ENCODE data around the gene PNMA8C. TPM values are rescaled to one million over a fixed set of nuclear protein-coding genes. Genes with fewer than 3 reads are reported as not detected.
A peak's percentile ranks its signal among the peaks of the same experiment; 100 is the strongest.

The PNMA8C gene
- total RNA-seq, 1 donor, result 0.36 TPM

DNA sequence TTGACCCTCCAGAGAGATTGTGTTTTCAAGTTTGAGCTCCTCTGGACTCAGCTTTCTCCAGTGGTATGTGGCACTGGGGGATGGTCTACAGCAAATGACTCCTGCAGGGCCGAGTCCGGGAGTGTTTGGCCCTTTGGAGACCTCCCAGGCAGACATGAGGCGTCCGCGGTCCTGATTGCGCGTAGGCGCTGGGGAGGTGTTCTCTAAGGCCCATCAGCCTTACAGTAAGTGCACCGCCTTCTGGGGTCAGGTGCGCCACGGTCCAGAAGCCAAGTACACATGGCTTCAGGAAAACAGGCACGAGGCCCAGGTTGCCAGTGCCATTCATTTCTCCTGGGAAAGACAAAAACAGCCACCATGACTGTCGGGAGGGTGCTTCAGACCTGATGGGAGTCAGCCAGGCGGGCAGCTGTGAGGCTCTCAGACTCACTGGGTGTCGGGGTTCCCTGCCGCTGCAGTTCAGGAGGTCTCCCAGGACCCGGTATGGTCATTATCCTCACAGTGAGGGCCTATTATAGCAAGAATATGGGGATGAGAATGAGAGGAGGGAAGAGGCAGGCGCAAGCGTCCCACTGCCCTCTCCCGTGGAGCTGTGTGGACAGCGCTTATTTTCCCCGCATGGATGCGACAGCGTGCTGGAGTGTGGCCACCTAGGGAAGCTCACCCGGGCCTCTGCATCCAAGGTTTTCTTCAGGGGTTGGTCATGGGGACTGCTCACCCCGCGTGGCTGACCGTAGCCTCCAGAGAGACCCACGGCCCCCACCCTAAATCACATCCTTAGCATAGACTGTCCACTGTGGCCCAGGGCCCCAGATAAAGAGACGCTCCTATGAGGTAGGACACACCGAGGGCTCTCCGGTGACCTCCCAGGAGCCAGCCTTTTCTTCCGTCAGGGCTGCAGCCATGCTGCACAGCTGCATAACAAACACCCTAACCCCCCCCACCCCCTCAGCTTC lies 37.2 kb downstream of the PNMA8C start:
- Histone ChIP-seq H2AFZ (ENCODE audit: low read length) (no peak overlapping the region), H3K4me2 (ENCODE audit: insufficient read depth, low read length) (peak overlapping the region; percentile 64), H3K9me3 (ENCODE audit: low read depth, low read length) (no peaks in the 10 kb centered on the region), H3K27ac (ENCODE audit: low read depth, low read length) (no peak overlapping the region), H3K4me1 (ENCODE audit: insufficient read depth, low read length) (peaks cover 14% of the 10 kb centered on the region), H4K20me1 (ENCODE audit: insufficient read depth, low read length) (peaks cover 5% of the 10 kb centered on the region), H3K36me3 (ENCODE audit: insufficient read depth, low read length) (peaks cover 34% of the 10 kb centered on the region), H3K4me3 (ENCODE audit: insufficient read depth, low read length) (no peak overlapping the region), H3K79me2 (ENCODE audit: insufficient read depth, low read length) (no peaks in the 10 kb centered on the region), H3K27me3 (ENCODE audit: insufficient read depth, low read length) (no peaks in the 10 kb centered on the region)
- TF ChIP-seq, protein P1, sequence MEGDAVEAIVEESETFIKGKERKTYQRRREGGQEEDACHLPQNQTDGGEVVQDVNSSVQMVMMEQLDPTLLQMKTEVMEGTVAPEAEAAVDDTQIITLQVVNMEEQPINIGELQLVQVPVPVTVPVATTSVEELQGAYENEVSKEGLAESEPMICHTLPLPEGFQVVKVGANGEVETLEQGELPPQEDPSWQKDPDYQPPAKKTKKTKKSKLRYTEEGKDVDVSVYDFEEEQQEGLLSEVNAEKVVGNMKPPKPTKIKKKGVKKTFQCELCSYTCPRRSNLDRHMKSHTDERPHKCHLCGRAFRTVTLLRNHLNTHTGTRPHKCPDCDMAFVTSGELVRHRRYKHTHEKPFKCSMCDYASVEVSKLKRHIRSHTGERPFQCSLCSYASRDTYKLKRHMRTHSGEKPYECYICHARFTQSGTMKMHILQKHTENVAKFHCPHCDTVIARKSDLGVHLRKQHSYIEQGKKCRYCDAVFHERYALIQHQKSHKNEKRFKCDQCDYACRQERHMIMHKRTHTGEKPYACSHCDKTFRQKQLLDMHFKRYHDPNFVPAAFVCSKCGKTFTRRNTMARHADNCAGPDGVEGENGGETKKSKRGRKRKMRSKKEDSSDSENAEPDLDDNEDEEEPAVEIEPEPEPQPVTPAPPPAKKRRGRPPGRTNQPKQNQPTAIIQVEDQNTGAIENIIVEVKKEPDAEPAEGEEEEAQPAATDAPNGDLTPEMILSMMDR (IDR thresholded peaks at IDR 0.05; ENCODE audit: extremely low read depth, low read depth, low read length), result no peak
- DNase-seq (ENCODE audit: insufficient read length, low spot score, missing footprints), result no peak

DNA sequence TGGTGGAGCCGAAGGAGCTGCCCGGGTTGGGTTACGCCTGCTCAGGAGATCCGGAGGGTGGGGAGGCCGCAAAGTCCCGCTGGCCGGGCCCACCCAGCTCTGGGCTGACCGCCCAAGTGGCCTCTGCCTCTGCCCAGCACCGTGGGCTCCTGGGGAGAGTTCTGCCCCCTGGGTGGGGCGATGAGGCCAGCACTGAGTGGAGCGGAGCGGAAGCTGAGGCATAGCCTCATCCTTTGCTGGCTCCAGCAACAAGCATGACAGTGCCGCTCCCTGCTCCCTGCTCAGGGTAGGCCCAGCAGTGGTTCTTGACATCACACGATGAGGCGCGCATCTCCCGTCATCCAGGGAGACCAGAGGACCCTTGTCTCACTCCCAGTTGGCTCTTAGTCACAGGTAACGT lies 37.9 kb downstream of the PNMA8C start:
- H4K20me1 ChIP-seq (ENCODE audit: insufficient read depth, low read length), result peaks cover 5% of the 10 kb centered on the region
- H3K4me1 ChIP-seq (ENCODE audit: insufficient read depth, low read length), result peaks cover 14% of the 10 kb centered on the region
- TF ChIP-seq, protein P1 (IDR thresholded peaks at IDR 0.05; ENCODE audit: extremely low read depth, low read depth, low read length), result no peak
- H3K9me3 ChIP-seq (ENCODE audit: low read depth, low read length), result no peaks in the 10 kb centered on the region
- DNase-seq (ENCODE audit: insufficient read length, low spot score, missing footprints), result no peak
- H3K79me2 ChIP-seq (ENCODE audit: insufficient read depth, low read length), result no peaks in the 10 kb centered on the region
- no peaks in the 10 kb centered on the region for H3K27me3 ChIP-seq (ENCODE audit: insufficient read depth, low read length)
- H3K4me3 ChIP-seq (ENCODE audit: insufficient read depth, low read length), result no peak overlapping the region
- no peak overlapping the region for H3K27ac ChIP-seq (ENCODE audit: low read depth, low read length)
- H3K36me3 ChIP-seq (ENCODE audit: insufficient read depth, low read length), result peaks cover 34% of the 10 kb centered on the region
- H3K4me2 ChIP-seq (ENCODE audit: insufficient read depth, low read length), result no peak overlapping the region
- H2AFZ ChIP-seq (ENCODE audit: low read length), result no peak overlapping the region

DNA sequence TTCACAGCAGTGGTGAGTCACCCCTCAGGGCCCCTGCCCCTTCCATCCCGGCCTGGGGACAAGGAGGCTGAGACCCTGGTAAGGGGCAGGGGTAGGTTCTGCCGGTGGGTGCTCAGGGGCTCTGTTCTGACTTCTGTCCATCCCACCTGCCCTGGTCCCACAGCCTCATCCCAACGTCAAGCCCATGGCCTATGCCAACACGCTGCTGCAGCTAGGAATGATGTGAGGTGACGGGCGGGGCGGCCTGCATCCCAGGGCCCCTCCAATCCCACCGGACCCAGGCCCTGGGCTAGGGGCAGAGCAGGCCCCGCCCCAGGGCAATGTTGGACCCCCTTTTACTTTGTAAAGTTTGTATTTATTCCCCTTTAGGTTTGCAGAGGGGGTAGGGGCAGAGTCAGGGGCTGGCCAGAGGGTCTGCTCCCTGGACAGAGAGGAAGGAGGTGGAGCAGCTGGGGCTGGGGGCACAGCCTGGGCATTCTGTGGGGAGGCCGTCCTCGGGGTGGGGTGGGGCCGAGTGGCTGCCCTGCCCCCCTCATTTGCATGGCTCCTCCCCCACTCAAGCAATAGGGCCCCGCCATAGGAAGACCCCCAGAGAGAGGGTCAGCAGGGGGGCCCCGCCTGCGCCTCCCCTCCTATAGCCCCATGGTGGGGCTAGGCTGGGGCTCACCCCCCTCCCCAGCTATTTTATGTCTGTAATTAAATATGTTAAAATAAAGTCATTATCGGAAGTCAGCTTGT lies 38.4 kb downstream of the PNMA8C start:
- Histone ChIP-seq H3K4me1 (ENCODE audit: insufficient read depth, low read length) (peaks cover 14% of the 10 kb centered on the region), H2AFZ (ENCODE audit: low read length) (no peak overlapping the region), H3K4me3 (ENCODE audit: insufficient read depth, low read length) (no peak overlapping the region), H3K9me3 (ENCODE audit: low read depth, low read length) (no peaks in the 10 kb centered on the region), H3K27me3 (ENCODE audit: insufficient read depth, low read length) (no peaks in the 10 kb centered on the region), H4K20me1 (ENCODE audit: insufficient read depth, low read length) (peaks cover 5% of the 10 kb centered on the region), H3K79me2 (ENCODE audit: insufficient read depth, low read length) (no peaks in the 10 kb centered on the region), H3K27ac (ENCODE audit: low read depth, low read length) (no peak overlapping the region), H3K4me2 (ENCODE audit: insufficient read depth, low read length) (no peak overlapping the region), H3K36me3 (ENCODE audit: insufficient read depth, low read length) (peaks cover 34% of the 10 kb centered on the region)
- TF ChIP-seq, protein P1 (IDR thresholded peaks at IDR 0.05; ENCODE audit: extremely low read depth, low read depth, low read length), result no peak
- no peak for DNase-seq (ENCODE audit: insufficient read length, low spot score, missing footprints)

All from osteoblast (primary cell).